GM06990 (cell line): ENCODE results near the gene JMJD4.

Source experiments
- DNase-seq: peaks from one replicate; pipeline ENCODE4 v3.0.0-alpha.2; 2011; ENCODE audit not compliant: insufficient read length; ENCODE audit errors: extremely low read depth
- H3K27me3 ChIP-seq: replicated peaks from 2 replicates; pipeline ENCODE4 v1.6.0; 2011; ENCODE audit warnings: low read length; ENCODE audit not compliant: control insufficient read depth, insufficient read depth
- H3K36me3 ChIP-seq: 2 replicates; pipeline ENCODE4 v1.5.1; 2011; ENCODE audit warnings: low read length; ENCODE audit not compliant: control insufficient read depth, insufficient read depth
- H3K4me3 ChIP-seq: replicated peaks from 2 replicates; pipeline ENCODE4 v1.5.1; 2011; ENCODE audit warnings: low read depth, mild to moderate bottlenecking, control low read depth, low read length
- CTCF ChIP-seq: IDR thresholded peaks from 2 replicates; pipeline ENCODE4 v1.5.1; 2011; ENCODE audit warnings: low read length, control low read depth, mild to moderate bottlenecking, inconsistent platforms; ENCODE audit not compliant: insufficient read depth, poor library complexity, severe bottlenecking

Gene JMJD4

GRCh38 chr1:227749916-227750710 is 15.0 kb upstream of the JMJD4 start:
- Histone ChIP-seq H3K36me3 (peaks cover 10% of the 10 kb centered on the region), H3K27me3 (no peaks in the 10 kb centered on the region), H3K4me3 (no peak overlapping the region)
- no peak for DNase-seq
- TF ChIP-seq CTCF = no peak

- Histone ChIP-seq H3K4me3 (no peak overlapping the region), H3K27me3 (no peaks in the 10 kb centered on the region), H3K36me3 (peaks cover 10% of the 10 kb centered on the region)
- TF ChIP-seq CTCF = no peak
- DNase-seq = no peak
These were observed 14.1 kb upstream of the JMJD4 start for GRCh38 chr1:227749225-227749624.

- Histone ChIP-seq H3K27me3 (no peaks in the 10 kb centered on the region), H3K4me3 (no peak overlapping the region), H3K36me3 (peaks cover 10% of the 10 kb centered on the region)
- no peak for DNase-seq
- TF ChIP-seq CTCF = no peak
These were observed 13.5 kb upstream of the JMJD4 start for GRCh38 chr1:227748496-227749182.

GRCh38 chr1:227747948-227748495 is 12.9 kb upstream of the JMJD4 start:
- DNase-seq = no peak
- TF ChIP-seq CTCF = no peak
- Histone ChIP-seq H3K27me3 (no peaks in the 10 kb centered on the region), H3K4me3 (no peak overlapping the region), H3K36me3 (peaks cover 10% of the 10 kb centered on the region)

GRCh38 chr1:227747382-227747781 is 12.3 kb upstream of the JMJD4 start:
- Histone ChIP-seq H3K27me3 (no peaks in the 10 kb centered on the region), H3K36me3 (peaks cover 10% of the 10 kb centered on the region), H3K4me3 (no peak overlapping the region)
- DNase-seq = no peak
- no peak for TF ChIP-seq CTCF
